HEK293 (cell line): ENCODE measurements around the gene PAXX.

Experiments
- CTCF ChIA-PET: fragments of 350-600 bp; formaldehyde crosslinking; extraction: SDS; loops from one replicate; lab custom pipeline; 2021; ENCODE audit warnings: antibody characterized with exemption; lab: Yijun Ruan, JAX
- POLR2A ChIA-PET: fragments of 300-600 bp; formaldehyde crosslinking; extraction: SDS; loops from one replicate; lab custom pipeline; 2020; ENCODE audit warnings: antibody characterized with exemption, inconsistent platforms; lab: Yijun Ruan, JAX
- H3K27ac ChIP-seq: fragments of 200-500 bp; sonication (Bioruptor generic); 2 replicates; pipeline ENCODE4 v1.5.1; 2014; ENCODE audit warnings: low read depth, low read length, control low read depth, inconsistent platforms; ENCODE audit errors: extremely low read depth
- H3K36me3 ChIP-seq, 2 experiments: fragments of 200-500 bp in 1 of 2; sonication (Bioruptor generic) in 1 of 2; 1 replicate in 1 of 2; 2 replicates in 1 of 2; pipeline ENCODE4 v1.5.1; 2014 to 2017; ENCODE audit warnings: inconsistent platforms in 2 of 2, low read length in 2 of 2; ENCODE audit not compliant: control insufficient read depth in 2 of 2, insufficient read depth in 1 of 2
- H3K4me1 ChIP-seq: fragments of 200-500 bp; sonication (Bioruptor generic); 2 replicates; pipeline ENCODE4 v1.5.1; 2014; ENCODE audit warnings: mild to moderate bottlenecking, low read length, inconsistent platforms; ENCODE audit not compliant: control insufficient read depth, insufficient read depth
- H3K4me3 ChIP-seq: 2 replicates; pipeline ENCODE4 v1.5.1; 2011; ENCODE audit warnings: low read depth, mild to moderate bottlenecking, control low read depth, low read length, moderate library complexity
- H3K9me3 ChIP-seq: fragments of 200-500 bp; sonication (Bioruptor generic); 2 replicates; pipeline ENCODE4 v1.5.1; 2014; ENCODE audit warnings: low read depth, low read length, inconsistent platforms; ENCODE audit not compliant: control insufficient read depth, insufficient read depth
- BCL11A ChIP-seq: fragments of 450-650 bp; formaldehyde crosslinking; IDR thresholded peaks from 2 replicates; pipeline ENCODE4 v1.5.1; 2016; ENCODE audit warnings: low read depth, missing biosample characterization, missing genetic modification characterization
- HOXC10 ChIP-seq: sonication (generic); formaldehyde crosslinking; IDR thresholded peaks from 2 replicates; pipeline ENCODE4 v1.8.1; 2023; ENCODE audit warnings: mild to moderate bottlenecking, missing genetic modification reagents
- MZF1 ChIP-seq: fragments of 450-650 bp; formaldehyde crosslinking; IDR thresholded peaks from 2 replicates; pipeline ENCODE4 v1.5.1; 2017; ENCODE audit warnings: missing biosample characterization, missing genetic modification characterization, borderline replicate concordance
- OVOL3 ChIP-seq: fragments of 450-650 bp; formaldehyde crosslinking; IDR thresholded peaks from 2 replicates; pipeline ENCODE4 v1.5.1; 2016; ENCODE audit warnings: missing biosample characterization, missing genetic modification characterization
- PRDM1 ChIP-seq: fragments of 450-650 bp; formaldehyde crosslinking; IDR thresholded peaks from 2 replicates; pipeline ENCODE4; 2016; ENCODE audit warnings: missing biosample characterization, missing genetic modification characterization
- SCRT2 ChIP-seq: fragments of 450-650 bp; formaldehyde crosslinking; IDR thresholded peaks from 2 replicates; pipeline ENCODE4 v1.5.1; 2016; ENCODE audit warnings: missing biosample characterization, missing genetic modification characterization
- ZBTB48 ChIP-seq: fragments of 450-650 bp; formaldehyde crosslinking; IDR thresholded peaks from 2 replicates; pipeline ENCODE4 v1.5.1; 2016; ENCODE audit warnings: missing biosample characterization, missing genetic modification characterization
- ZNF114 ChIP-seq: fragments of 450-650 bp; formaldehyde crosslinking; IDR thresholded peaks from 2 replicates; pipeline ENCODE4 v1.5.0; 2017; ENCODE audit warnings: missing biosample characterization, missing genetic modification characterization
- ZNF132 ChIP-seq: fragments of 450-650 bp; formaldehyde crosslinking; IDR thresholded peaks from 2 replicates; pipeline ENCODE4 v1.5.1; 2017; ENCODE audit warnings: missing biosample characterization, missing genetic modification characterization, borderline replicate concordance
- ZNF175 ChIP-seq: fragments of 450-650 bp; formaldehyde crosslinking; IDR thresholded peaks from 2 replicates; pipeline ENCODE4 v1.5.1; 2016; ENCODE audit warnings: missing biosample characterization, missing genetic modification characterization
- ZNF2 ChIP-seq: fragments of 450-650 bp; formaldehyde crosslinking; IDR thresholded peaks from 2 replicates; pipeline ENCODE4 v1.5.1; 2016; ENCODE audit warnings: missing biosample characterization, missing genetic modification characterization
- ZNF202 ChIP-seq: fragments of 450-650 bp; formaldehyde crosslinking; IDR thresholded peaks from 2 replicates; pipeline ENCODE4 v1.5.1; 2016; ENCODE audit warnings: missing biosample characterization, missing genetic modification characterization, borderline replicate concordance
- ZNF221 ChIP-seq: fragments of 450-650 bp; formaldehyde crosslinking; IDR thresholded peaks from 2 replicates; pipeline ENCODE4 v1.5.1; 2017; ENCODE audit warnings: missing biosample characterization, missing genetic modification characterization, borderline replicate concordance
- ZNF266 ChIP-seq: fragments of 450-650 bp; formaldehyde crosslinking; IDR thresholded peaks from 2 replicates; pipeline ENCODE4 v1.5.1; 2016; ENCODE audit warnings: missing biosample characterization, missing genetic modification characterization, low read depth
- ZNF324 ChIP-seq: fragments of 450-650 bp; formaldehyde crosslinking; IDR thresholded peaks from 2 replicates; pipeline ENCODE4 v1.5.1; 2016; ENCODE audit warnings: missing biosample characterization, missing genetic modification characterization
- ZNF354C ChIP-seq: fragments of 450-650 bp; formaldehyde crosslinking; IDR thresholded peaks from 2 replicates; pipeline ENCODE4 v1.5.1; 2016; ENCODE audit warnings: missing biosample characterization, missing genetic modification characterization, low read depth, borderline replicate concordance
- ZNF416 ChIP-seq: fragments of 450-650 bp; formaldehyde crosslinking; IDR thresholded peaks from 2 replicates; pipeline ENCODE4 v1.5.1; 2016; ENCODE audit warnings: missing biosample characterization, missing genetic modification characterization
- ZNF426 ChIP-seq: fragments of 450-650 bp; formaldehyde crosslinking; IDR thresholded peaks from 2 replicates; pipeline ENCODE4 v1.5.1; 2017; ENCODE audit warnings: missing biosample characterization, missing genetic modification characterization, mild to moderate bottlenecking, inconsistent platforms, moderate library complexity
- ZNF555 ChIP-seq: fragments of 450-650 bp; formaldehyde crosslinking; conservative IDR thresholded peaks from 2 replicates; pipeline ENCODE4 v1.5.1; 2017; ENCODE audit warnings: missing biosample characterization, mild to moderate bottlenecking, missing genetic modification characterization, inconsistent platforms
- ZNF558 ChIP-seq: fragments of 450-650 bp; formaldehyde crosslinking; IDR thresholded peaks from 2 replicates; pipeline ENCODE4 v1.5.1; 2016; ENCODE audit warnings: missing biosample characterization, missing genetic modification characterization
- ZNF777 ChIP-seq: fragments of 450-650 bp; formaldehyde crosslinking; IDR thresholded peaks from 2 replicates; pipeline ENCODE4 v1.5.1; 2017; ENCODE audit warnings: missing biosample characterization, missing genetic modification characterization, borderline replicate concordance
- ZNF830 ChIP-seq: fragments of 450-650 bp; IDR thresholded peaks from 2 replicates; pipeline ENCODE4 v1.5.0; 2018; ENCODE audit warnings: missing biosample characterization, missing genetic modification characterization, low read depth, mild to moderate bottlenecking, moderate library complexity
- ZNF843 ChIP-seq: fragments of 450-650 bp; formaldehyde crosslinking; IDR thresholded peaks from 2 replicates; pipeline ENCODE4 v1.5.1; 2016; ENCODE audit warnings: missing biosample characterization, missing genetic modification characterization
- ZSCAN30 ChIP-seq: fragments of 450-650 bp; IDR thresholded peaks from 2 replicates; pipeline ENCODE4 v1.5.1; 2018; ENCODE audit warnings: missing biosample characterization, mild to moderate bottlenecking, missing genetic modification characterization, moderate library complexity
- TF ChIP-seq, protein P1 (sequence below): fragments of 450-650 bp; formaldehyde crosslinking; IDR thresholded peaks from 2 replicates; pipeline ENCODE4 v1.5.1; 2016; ENCODE audit warnings: missing biosample characterization, missing genetic modification characterization
- TF ChIP-seq, protein P2 (sequence below): fragments of 450-650 bp; formaldehyde crosslinking; IDR thresholded peaks from 2 replicates; pipeline ENCODE4 v1.5.1; 2016; ENCODE audit warnings: missing biosample characterization, missing genetic modification characterization
- TF ChIP-seq, protein P3 (sequence below): fragments of 450-650 bp; IDR thresholded peaks from 2 replicates; pipeline ENCODE4 v1.5.1; 2018; ENCODE audit warnings: missing biosample characterization, missing genetic modification characterization
- TF ChIP-seq, protein P4 (sequence below): IDR thresholded peaks from 2 replicates; pipeline ENCODE4 v1.6.1; 2011; ENCODE audit warnings: mild to moderate bottlenecking, low read depth, low read length, borderline replicate concordance
- TF ChIP-seq, protein P5 (sequence below): fragments of 450-650 bp; formaldehyde crosslinking; IDR thresholded peaks from 2 replicates; pipeline ENCODE4 v1.5.1; 2016; ENCODE audit warnings: missing biosample characterization, missing genetic modification characterization

PAXX gene

DNA sequence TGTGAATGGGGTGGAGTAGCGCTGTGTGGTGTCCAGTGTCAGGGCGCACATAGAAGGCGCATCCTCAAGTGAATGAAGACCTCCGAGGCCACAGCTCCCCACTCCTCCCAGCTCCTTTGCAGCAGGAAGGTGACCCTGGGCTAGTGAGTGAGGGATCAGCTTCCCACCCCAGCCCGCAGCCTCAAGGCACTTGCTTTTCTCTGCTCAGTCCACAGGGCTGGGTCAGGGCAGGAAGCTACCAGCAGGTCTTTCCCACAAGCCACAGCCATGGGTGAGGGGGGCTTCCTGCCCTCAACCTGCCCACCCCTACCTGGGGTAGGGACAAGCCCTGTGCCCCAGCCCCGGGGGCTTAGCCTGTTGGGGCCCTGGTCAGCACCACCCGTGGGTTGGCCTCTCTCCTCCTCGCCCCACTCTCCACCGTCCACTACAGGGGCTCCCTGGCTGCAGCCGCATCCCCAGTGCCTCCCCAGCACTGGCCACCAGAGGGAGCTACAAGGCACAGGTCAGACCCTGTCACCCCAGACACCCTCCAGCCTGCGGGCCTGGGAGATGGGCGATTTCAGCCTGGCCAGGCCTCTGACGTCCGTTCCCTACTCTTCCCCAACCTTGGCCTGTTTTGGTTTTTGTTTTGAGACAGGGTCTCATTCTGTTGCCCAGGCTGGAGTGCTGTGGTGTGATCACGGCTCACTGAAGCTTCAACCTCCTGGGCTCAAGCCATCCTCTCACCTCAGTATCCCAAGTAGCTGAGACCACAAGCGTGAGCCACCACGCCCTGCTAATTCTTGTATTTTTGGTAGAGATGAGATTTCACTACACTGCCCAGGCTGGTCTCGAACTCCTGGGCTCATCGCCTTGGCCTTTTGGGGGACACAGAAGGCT is 37.1 kb downstream of the PAXX start:
- H3K4me3 ChIP-seq: no peak overlapping the region
- H3K4me1 ChIP-seq: peaks cover 2% of the 10 kb centered on the region; the same call in 1 of the 2 replicates
- POLR2A ChIA-PET: interaction anchor here (0.5 to 1.7 kb wide), 13 partner anchors 10 to 235 kb away, joined by 3 to 8 read pairs (median 3); partner anchors contain the start of genes CLIC3, PAXX and TUBB4B
- H3K36me3 ChIP-seq: no peaks in the 10 kb centered on the region
- no peaks in the 10 kb centered on the region for H3K9me3 ChIP-seq
- H3K27ac ChIP-seq: no peak overlapping the region
- CTCF ChIA-PET: interaction anchor here (0.5 to 5.8 kb wide), 89 partner anchors 8 to 964 kb away, joined by 3 to 86 read pairs (median 5); partner anchors contain the start of genes C8G, CLIC3, LCN15 and NPDC1
- TF ChIP-seq, protein P1, sequence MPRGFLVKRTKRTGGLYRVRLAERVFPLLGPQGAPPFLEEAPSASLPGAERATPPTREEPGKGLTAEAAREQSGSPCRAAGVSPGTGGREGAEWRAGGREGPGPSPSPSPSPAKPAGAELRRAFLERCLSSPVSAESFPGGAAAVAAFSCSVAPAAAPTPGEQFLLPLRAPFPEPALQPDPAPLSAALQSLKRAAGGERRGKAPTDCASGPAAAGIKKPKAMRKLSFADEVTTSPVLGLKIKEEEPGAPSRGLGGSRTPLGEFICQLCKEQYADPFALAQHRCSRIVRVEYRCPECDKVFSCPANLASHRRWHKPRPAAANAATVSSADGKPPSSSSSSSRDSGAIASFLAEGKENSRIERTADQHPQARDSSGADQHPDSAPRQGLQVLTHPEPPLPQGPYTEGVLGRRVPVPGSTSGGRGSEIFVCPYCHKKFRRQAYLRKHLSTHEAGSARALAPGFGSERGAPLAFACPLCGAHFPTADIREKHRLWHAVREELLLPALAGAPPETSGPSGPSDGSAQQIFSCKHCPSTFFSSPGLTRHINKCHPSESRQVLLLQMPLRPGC (tag by site-specific recombination): peak; percentile 30; the same call in 1 of the 2 replicates
- TF ChIP-seq ZNF221 (tag by site-specific recombination): no peak
- no peak for TF ChIP-seq ZNF426 (tag by site-specific recombination)
- no peak for TF ChIP-seq ZNF843 (tag by site-specific recombination)
- no peak for TF ChIP-seq SCRT2 (tag by site-specific recombination)
- TF ChIP-seq ZNF266: no peak
- TF ChIP-seq ZNF416 (tag by site-specific recombination): no peak
- TF ChIP-seq, protein P2, sequence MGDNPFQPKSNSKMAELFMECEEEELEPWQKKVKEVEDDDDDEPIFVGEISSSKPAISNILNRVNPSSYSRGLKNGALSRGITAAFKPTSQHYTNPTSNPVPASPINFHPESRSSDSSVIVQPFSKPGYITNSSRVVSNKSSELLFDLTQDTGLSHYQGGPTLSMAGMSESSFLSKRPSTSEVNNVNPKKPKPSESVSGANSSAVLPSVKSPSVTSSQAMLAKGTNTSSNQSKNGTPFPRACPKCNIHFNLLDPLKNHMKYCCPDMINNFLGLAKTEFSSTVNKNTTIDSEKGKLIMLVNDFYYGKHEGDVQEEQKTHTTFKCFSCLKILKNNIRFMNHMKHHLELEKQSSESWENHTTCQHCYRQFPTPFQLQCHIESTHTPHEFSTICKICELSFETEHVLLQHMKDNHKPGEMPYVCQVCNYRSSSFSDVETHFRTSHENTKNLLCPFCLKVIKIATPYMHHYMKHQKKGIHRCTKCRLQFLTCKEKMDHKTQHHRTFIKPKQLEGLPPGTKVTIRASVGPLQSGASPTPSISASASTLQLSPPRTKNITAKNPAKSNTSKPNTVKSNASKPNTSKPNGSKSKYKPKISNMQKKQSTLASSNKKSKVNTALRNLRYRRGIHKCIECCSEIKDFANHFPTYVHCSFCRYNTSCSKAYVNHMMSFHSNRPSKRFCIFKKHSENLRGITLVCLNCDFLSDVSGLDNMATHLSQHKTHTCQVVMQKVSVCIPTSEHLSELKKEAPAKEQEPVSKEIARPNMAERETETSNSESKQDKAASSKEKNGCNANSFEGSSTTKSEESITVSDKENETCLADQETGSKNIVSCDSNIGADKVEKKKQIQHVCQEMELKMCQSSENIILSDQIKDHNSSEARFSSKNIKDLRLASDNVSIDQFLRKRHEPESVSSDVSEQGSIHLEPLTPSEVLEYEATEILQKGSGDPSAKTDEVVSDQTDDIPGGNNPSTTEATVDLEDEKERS: no peak
- TF ChIP-seq, protein P3, sequence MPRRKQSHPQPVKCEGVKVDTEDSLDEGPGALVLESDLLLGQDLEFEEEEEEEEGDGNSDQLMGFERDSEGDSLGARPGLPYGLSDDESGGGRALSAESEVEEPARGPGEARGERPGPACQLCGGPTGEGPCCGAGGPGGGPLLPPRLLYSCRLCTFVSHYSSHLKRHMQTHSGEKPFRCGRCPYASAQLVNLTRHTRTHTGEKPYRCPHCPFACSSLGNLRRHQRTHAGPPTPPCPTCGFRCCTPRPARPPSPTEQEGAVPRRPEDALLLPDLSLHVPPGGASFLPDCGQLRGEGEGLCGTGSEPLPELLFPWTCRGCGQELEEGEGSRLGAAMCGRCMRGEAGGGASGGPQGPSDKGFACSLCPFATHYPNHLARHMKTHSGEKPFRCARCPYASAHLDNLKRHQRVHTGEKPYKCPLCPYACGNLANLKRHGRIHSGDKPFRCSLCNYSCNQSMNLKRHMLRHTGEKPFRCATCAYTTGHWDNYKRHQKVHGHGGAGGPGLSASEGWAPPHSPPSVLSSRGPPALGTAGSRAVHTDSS (tag by site-specific recombination): no peak
- TF ChIP-seq PRDM1 (tag by site-specific recombination): no peak
- TF ChIP-seq ZSCAN30 (tag by site-specific recombination): no peak
- no peak for TF ChIP-seq HOXC10 (CRISPR knock-in tag)
- peak; percentile 60; the same call in 1 of the 2 replicates for TF ChIP-seq BCL11A (tag by site-specific recombination)
- peak; percentile 57; the same call in 1 of the 2 replicates for TF ChIP-seq ZNF2 (tag by site-specific recombination)
- no peak for TF ChIP-seq ZNF555
- TF ChIP-seq ZBTB48: peak; percentile 41; the same call in 1 of the 2 replicates
- TF ChIP-seq MZF1 (tag by site-specific recombination): no peak; the same call in 1 of the 2 replicates
- no peak for TF ChIP-seq ZNF354C
- TF ChIP-seq ZNF114: no peak
- TF ChIP-seq ZNF202 (tag by site-specific recombination): no peak
- TF ChIP-seq ZNF830 (tag by site-specific recombination): no peak
- no peak for TF ChIP-seq ZNF558 (tag by site-specific recombination)
- no peak for TF ChIP-seq ZNF777 (tag by site-specific recombination)
- TF ChIP-seq, protein P4, sequence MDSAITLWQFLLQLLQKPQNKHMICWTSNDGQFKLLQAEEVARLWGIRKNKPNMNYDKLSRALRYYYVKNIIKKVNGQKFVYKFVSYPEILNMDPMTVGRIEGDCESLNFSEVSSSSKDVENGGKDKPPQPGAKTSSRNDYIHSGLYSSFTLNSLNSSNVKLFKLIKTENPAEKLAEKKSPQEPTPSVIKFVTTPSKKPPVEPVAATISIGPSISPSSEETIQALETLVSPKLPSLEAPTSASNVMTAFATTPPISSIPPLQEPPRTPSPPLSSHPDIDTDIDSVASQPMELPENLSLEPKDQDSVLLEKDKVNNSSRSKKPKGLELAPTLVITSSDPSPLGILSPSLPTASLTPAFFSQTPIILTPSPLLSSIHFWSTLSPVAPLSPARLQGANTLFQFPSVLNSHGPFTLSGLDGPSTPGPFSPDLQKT: no peak
- no peak for TF ChIP-seq OVOL3 (tag by site-specific recombination)
- no peak; the same call in 1 of the 2 replicates for TF ChIP-seq ZNF324
- TF ChIP-seq, protein P5, sequence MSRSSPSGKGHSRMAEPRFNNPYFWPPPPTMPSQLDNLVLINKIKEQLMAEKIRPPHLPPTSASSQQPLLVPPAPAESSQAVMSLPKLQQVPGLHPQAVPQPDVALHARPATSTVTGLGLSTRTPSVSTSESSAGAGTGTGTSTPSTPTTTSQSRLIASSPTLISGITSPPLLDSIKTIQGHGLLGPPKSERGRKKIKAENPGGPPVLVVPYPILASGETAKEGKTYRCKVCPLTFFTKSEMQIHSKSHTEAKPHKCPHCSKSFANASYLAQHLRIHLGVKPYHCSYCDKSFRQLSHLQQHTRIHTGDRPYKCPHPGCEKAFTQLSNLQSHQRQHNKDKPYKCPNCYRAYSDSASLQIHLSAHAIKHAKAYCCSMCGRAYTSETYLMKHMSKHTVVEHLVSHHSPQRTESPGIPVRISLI (tag by site-specific recombination): no peak
- no peak for TF ChIP-seq ZNF175 (tag by site-specific recombination)
- no peak for TF ChIP-seq ZNF132
